NCI-H446 (cell line): ENCODE measurements around the gene ACVR2A.

ENCODE experiments used
- DNase-seq, 2 experiments: peaks; one replicate each; lab custom pipeline; 2025; lab: John Stamatoyannopoulos, UW

The ACVR2A gene

GRCh38 chr2:147855316-147855715, 10.5 kb downstream of the ACVR2A start:
- DNase-seq = no peak

- DNase-seq = no peak
Observed at GRCh38 chr2:147855977-147856376, 11.1 kb downstream of the ACVR2A start.

DNA sequence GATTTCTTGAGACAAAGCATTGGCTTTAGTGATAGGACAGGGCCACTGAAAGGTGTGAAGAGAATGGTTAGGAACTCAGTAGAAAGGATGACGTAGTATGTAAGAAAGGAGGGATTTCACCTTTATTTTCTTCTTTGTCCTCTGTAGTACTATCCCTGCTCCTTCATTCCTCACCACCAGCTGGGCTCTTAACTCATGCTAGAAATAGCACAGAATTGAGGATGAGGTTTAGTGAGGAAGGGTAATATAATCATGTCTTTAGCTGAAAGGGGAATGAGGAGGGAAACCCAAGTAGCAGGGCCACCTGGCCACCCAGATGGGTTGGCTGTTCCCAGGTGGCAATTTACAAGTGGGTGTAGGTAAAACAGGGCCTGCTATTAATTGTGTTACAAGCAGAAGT, 15.2 kb downstream of the ACVR2A start:
- no peak for DNase-seq

DNA sequence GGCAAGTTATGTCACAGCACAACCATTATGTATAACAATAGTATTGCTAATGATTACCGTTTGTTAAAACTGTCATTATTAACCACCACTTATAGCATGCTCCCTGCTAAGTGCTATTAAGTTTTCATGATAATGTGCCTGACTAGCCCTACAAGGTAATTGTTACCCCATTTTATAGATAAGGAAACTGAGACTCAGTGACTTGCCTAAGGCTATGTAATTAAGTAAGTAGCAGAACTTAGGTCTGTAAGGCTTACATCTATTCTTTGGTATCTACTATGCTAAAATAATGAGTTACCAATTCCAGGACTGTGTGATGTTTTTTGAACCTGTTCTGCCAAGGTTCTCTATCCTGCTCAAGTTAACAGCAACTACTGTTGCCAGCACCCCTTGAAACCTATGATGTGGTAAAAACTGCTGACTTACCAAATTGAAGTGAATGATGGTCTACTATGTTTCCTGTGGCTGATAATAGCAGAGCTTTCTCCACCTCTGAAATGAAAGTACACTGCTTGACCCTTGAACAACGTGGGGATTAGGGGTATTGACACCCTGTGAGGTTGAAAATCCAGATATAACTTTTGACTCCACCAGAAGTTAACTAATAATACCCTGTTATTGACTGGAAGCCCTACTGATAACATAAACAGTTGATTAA, 18.2 kb downstream of the ACVR2A start:
- DNase-seq = no peak

DNA sequence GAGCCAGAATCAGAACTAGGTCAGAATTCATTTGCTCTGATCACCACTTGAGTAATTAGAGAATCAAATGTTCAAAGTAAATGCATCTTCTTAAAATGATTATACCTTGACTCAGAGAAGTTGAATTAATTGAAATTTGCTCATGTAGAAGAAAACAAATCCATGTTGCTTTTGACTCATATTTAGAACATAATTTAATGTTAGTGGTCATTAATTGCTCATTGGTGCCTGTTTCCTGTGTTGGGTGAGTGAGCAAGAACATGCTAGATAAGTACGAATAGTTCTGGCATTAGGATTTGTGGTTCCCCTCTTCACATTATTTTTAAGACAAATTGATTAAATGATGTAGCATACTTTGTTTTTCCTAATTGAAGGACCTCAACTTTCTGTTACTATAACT, 19.0 kb downstream of the ACVR2A start:
- no peak for DNase-seq

- no peak for DNase-seq
Observed at GRCh38 chr2:147865560-147865959, 20.7 kb downstream of the ACVR2A start.

DNA sequence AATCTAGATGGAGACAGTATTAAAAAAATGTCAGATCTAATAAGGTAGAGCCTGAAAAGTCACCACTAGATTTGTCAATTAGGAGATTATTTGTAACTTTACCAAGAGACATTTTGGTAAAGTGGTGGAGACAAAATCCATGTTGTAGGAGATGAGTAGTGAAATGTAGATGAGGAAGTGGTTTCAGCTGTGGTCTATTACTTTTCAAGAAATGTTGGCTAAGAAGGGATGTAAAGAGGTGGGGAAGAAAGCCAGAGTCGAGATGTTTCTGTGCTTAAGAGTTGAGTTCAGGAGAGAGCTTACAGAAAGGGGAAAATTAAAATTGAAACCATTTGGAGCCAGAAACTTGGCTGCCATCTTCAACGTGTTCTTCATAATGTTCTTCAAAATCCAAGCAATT, 22.2 kb downstream of the ACVR2A start:
- no peak for DNase-seq

GRCh38 chr2:147869934-147870333, 25.1 kb downstream of the ACVR2A start:
- DNase-seq = no peak

DNA sequence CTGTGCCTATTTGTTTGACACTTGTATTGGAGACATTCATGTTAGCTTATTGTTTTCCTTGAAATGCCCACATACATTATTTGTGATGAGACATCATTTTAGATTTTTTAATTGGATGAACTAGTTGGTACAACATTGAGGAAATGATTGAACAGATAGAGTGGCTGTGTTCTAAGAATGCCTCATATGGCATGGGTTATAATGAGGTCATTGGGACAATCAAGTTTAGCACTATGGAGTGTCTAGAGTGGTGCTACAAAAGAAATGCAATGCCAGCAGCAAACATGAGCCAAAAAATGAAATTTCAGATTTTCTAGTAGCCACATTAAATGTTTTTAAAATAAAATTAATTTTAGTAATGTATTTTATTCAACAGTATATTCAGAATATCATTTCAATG, 28.1 kb downstream of the ACVR2A start:
- DNase-seq = no peak

- no peak for DNase-seq
Observed at GRCh38 chr2:147873859-147874483, 29.1 kb downstream of the ACVR2A start.

GRCh38 chr2:147879846-147880245, 35.0 kb downstream of the ACVR2A start:
- no peak for DNase-seq

GRCh38 chr2:147882631-147883030, 37.8 kb downstream of the ACVR2A start:
- DNase-seq = no peak

DNA sequence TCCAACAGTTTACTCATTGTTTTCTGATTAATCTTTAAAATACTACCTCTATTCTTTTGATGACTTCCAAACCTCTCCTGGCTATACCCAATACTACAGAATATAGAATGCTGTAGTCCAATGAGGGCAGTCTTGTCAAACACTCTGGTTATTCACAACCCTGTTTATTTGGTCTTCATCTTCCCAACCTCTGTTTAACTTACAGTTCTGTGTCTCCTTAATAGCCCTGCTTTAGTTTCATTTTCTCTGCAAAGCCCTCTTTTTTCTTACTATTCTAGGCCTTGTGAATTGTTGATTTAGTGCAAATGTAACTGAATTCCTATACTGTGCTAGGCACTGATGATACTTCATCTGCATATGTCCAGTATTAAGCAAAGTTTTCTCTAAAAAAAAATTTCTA, 40.0 kb downstream of the ACVR2A start:
- no peak for DNase-seq

DNA sequence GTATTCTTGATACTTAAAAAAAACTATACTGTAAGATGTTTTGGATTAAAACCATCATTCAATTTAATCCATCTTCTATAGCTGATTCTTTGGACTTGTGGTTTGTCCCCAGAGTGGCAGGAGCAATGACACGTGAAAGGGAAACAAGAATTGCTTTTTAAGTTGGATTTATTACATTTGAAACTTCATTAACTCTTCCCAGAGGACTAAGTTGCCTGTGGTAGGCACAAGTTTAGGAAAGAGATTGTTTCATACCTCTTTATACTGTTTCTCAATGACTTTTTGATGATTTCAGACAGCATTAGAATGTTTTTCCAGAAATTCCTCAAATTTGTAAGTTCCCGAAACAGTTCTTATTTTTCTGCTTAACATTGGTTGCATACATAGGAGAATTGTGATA, 41.3 kb downstream of the ACVR2A start:
- DNase-seq = no peak

DNA sequence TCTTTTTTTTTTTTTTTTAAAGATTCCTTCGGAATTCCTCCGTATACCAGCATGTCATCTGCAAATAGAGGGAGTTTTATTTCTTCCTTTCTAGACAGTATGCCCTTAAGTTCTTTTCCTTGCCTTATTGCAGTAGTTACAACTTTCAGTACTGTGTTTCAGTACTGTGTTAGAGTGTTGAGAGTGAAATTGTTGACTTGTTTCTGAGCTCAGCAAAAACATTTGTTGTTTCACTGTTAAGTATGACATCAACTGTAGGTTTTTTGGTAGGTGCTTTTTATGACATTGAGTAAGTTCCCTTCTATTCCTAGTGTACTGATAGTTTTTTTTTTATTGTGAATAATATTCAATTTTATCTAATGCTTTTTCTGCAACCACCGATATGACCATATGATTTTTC, 43.9 kb downstream of the ACVR2A start:
- DNase-seq = no peak

GRCh38 chr2:147904051-147904450, 59.2 kb downstream of the ACVR2A start:
- no peak for DNase-seq

GRCh38 chr2:147909178-147909577, 64.3 kb downstream of the ACVR2A start:
- no peak for DNase-seq

GRCh38 chr2:147910990-147911473, 66.2 kb downstream of the ACVR2A start:
- peak; percentile 31 to 78 for DNase-seq

- peak in 1 of 2 experiments; percentile 42 for DNase-seq
Observed at GRCh38 chr2:147913701-147914480, 69.1 kb downstream of the ACVR2A start.

DNA sequence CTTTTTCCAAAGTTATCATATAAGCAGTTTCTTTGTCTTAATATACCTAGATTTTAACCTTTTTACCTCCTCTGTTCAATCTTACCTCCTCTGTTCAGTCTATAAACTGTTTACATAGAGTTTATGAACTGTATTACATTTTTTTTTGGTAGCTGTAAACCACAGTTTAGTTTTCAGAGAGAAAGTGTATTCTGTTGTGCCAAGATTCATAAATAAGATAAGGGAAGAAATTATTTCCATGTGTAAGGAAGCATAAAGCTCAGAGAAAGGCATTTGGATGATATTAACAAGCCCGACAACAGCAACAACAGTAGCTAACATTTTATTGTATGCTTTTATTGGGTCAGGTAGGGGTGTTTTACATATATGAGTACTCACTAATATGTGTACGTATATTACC, 71.2 kb downstream of the ACVR2A start:
- DNase-seq = no peak

GRCh38 chr2:147916723-147917122, 71.9 kb downstream of the ACVR2A start:
- DNase-seq = no peak

GRCh38 chr2:147917161-147917560, 72.3 kb downstream of the ACVR2A start:
- no peak for DNase-seq

- DNase-seq = peak; percentile 38 to 75
Observed at GRCh38 chr2:147923846-147924245, 79.0 kb downstream of the ACVR2A start.
